Smooth muscle cell (in vitro differentiated cells): ENCODE results near the gene C11orf86. TPM values are rescaled to one million over a fixed set of nuclear protein-coding genes. Genes with fewer than 3 reads are reported as not detected.
"Not testable (repeated sequence)": the region's sequence is repeated elsewhere in the genome, so short reads cannot be mapped to it uniquely, and the experiment has no call there.

Experiments
- DNase-seq: peaks from one replicate; lab custom pipeline; 2025; ENCODE audit not compliant: unreplicated experiment; lab: John Stamatoyannopoulos, UW
- H2AFZ ChIP-seq: fragments of 200-600 bp; sonication (generic); 2 replicates; pipeline ENCODE4 v1.6.0; 2016; ENCODE audit warnings: antibody characterized with exemption, low read depth, mild to moderate bottlenecking
- H3F3A ChIP-seq: fragments of 200-600 bp; sonication (generic); 2 replicates; pipeline ENCODE4 v1.6.0; 2017; ENCODE audit warnings: antibody characterized with exemption, low read depth
- H3K27ac ChIP-seq: fragments of 200-600 bp; sonication (generic); 2 replicates; pipeline ENCODE4 v1.5.1; 2016; ENCODE audit warnings: low read depth, mild to moderate bottlenecking
- H3K27me3 ChIP-seq: fragments of 200-600 bp; sonication (generic); 2 replicates; pipeline ENCODE4 v1.6.1; 2016; ENCODE audit warnings: low read depth, mild to moderate bottlenecking
- H3K36me3 ChIP-seq: fragments of 200-600 bp; sonication (generic); 2 replicates; pipeline ENCODE4 v1.5.1; 2016; ENCODE audit warnings: low read depth
- H3K4me1 ChIP-seq: fragments of 200-600 bp; sonication (generic); 2 replicates; pipeline ENCODE4 v1.5.1; 2016; ENCODE audit warnings: low read depth
- H3K4me2 ChIP-seq: fragments of 200-600 bp; sonication (generic); 2 replicates; pipeline ENCODE4 v1.6.0; 2016; ENCODE audit warnings: mild to moderate bottlenecking
- H3K4me3 ChIP-seq: fragments of 200-600 bp; sonication (generic); 2 replicates; pipeline ENCODE4 v1.5.1; 2016; ENCODE audit warnings: mild to moderate bottlenecking
- H3K79me2 ChIP-seq: fragments of 200-600 bp; sonication (generic); 2 replicates; pipeline ENCODE4 v1.6.0; 2016; ENCODE audit warnings: low read depth, mild to moderate bottlenecking
- H3K9ac ChIP-seq: fragments of 200-600 bp; sonication (generic); 2 replicates; pipeline ENCODE4 v1.6.0; 2016; ENCODE audit warnings: low read depth
- H3K9me3 ChIP-seq: fragments of 200-600 bp; sonication (generic); replicated peaks from 2 replicates; pipeline ENCODE4 v1.5.1; 2016; ENCODE audit warnings: low read depth
- H4K20me1 ChIP-seq: fragments of 200-600 bp; sonication (generic); 2 replicates; pipeline ENCODE4 v1.6.0; 2016; ENCODE audit warnings: low read depth
- WGBS: methylation state at CpG from one replicate; pipeline ENCODE4 v1.1.7; 2016; ENCODE audit warnings: low lambda C conversion rate; 5-methylcytosine and 5-hydroxymethylcytosine counted together
- polyA plus RNA-seq: library from polyadenylated mRNA; unstranded; fragments of >200 nt; fragmentation: Nextera tagmentation; extraction: Ambion mirVana; gene quantifications from 2 replicates; pipeline ENCODE4 v1.2.1, GENCODE V29; 2016
- total RNA-seq: library from RNA; depleted of rRNA; stranded (reverse); fragments of >200 nt; gene quantifications from 2 replicates; pipeline ENCODE4 v1.2.3, GENCODE V29; 2014
- TF ChIP-seq, protein P1 (sequence below): fragments of 200-600 bp; sonication (generic); IDR thresholded peaks from 2 replicates; pipeline ENCODE4 v1.5.1; 2017; ENCODE audit warnings: borderline replicate concordance, mild to moderate bottlenecking, antibody characterized with exemption; ENCODE audit not compliant: insufficient read depth, poor library complexity, severe bottlenecking

C11orf86 gene
- total and polyA plus RNA-seq, 2 experiments from 2014 or later, result not detected

DNA sequence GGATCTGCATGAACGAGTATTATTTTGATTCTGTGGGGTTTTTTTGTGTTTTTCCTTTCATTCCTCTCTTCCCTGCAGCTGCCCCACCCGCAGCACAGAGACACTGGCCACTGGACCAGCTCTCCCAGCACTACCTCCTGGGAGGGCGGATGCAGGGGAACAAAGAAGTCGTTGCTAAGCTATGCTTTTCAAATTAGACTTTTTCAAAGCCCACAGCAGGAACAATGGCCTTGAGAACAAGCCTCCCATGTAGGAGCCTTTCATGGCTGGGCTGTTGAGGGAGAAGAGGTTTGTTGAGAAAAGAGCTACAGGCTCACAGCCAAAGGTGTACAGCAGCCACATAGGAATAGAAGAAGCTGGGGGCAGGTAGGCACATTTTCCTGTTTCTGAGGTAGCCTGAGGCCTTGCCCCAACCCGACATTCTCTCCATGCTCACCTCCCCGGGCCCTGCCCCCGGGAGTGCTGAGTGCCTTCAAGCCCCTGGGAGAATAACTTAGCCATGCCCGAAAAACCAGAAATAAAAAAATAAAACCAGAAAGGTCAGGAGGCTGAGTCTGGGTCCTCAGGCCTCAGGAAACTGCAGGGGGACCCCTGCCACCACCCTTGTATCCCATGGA, 27.3 kb downstream of the C11orf86 start:
- no peak overlapping the region for H3K4me3 ChIP-seq
- no peak overlapping the region for H3K4me2 ChIP-seq
- 35% methylated on average over 8 of the region's 8 CpGs for WGBS
- no peaks in the 10 kb centered on the region for H3K27me3 ChIP-seq
- H3K79me2 ChIP-seq, result no peaks in the 10 kb centered on the region
- no peaks in the 10 kb centered on the region for H3K36me3 ChIP-seq
- H2AFZ ChIP-seq, result peak overlapping the region; percentile 64
- no peaks in the 10 kb centered on the region for H3K9me3 ChIP-seq
- no peak overlapping the region for H3K9ac ChIP-seq
- DNase-seq, result no peak
- no peaks in the 10 kb centered on the region for H3K4me1 ChIP-seq
- TF ChIP-seq, protein P1, sequence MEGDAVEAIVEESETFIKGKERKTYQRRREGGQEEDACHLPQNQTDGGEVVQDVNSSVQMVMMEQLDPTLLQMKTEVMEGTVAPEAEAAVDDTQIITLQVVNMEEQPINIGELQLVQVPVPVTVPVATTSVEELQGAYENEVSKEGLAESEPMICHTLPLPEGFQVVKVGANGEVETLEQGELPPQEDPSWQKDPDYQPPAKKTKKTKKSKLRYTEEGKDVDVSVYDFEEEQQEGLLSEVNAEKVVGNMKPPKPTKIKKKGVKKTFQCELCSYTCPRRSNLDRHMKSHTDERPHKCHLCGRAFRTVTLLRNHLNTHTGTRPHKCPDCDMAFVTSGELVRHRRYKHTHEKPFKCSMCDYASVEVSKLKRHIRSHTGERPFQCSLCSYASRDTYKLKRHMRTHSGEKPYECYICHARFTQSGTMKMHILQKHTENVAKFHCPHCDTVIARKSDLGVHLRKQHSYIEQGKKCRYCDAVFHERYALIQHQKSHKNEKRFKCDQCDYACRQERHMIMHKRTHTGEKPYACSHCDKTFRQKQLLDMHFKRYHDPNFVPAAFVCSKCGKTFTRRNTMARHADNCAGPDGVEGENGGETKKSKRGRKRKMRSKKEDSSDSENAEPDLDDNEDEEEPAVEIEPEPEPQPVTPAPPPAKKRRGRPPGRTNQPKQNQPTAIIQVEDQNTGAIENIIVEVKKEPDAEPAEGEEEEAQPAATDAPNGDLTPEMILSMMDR, result no peak
- no peaks in the 10 kb centered on the region for H4K20me1 ChIP-seq
- no peak overlapping the region for H3K27ac ChIP-seq
- H3F3A ChIP-seq, result no peaks in the 10 kb centered on the region

- Histone ChIP-seq H3K4me1 (no peaks in the 10 kb centered on the region), H3K79me2 (no peaks in the 10 kb centered on the region), H3K4me3 (no peak overlapping the region), H2AFZ (no peak overlapping the region), H3F3A (no peaks in the 10 kb centered on the region), H3K27me3 (no peaks in the 10 kb centered on the region), H3K4me2 (no peak overlapping the region), H3K9ac (no peak overlapping the region), H3K36me3 (no peaks in the 10 kb centered on the region), H3K9me3 (no peaks in the 10 kb centered on the region), H3K27ac (no peak overlapping the region), H4K20me1 (no peaks in the 10 kb centered on the region)
- no peak for DNase-seq
- TF ChIP-seq, protein P1, result no peak
- WGBS, result 94% methylated on average over 5 of the region's 5 CpGs
Observed at GRCh38 chr11:67002921-67003411, 27.9 kb downstream of the C11orf86 start.

- not testable (repeated sequence) for H3K9ac ChIP-seq, H3F3A ChIP-seq, DNase-seq, H3K79me2 ChIP-seq, H3K27me3 ChIP-seq, H3K4me2 ChIP-seq, H3K4me1 ChIP-seq, H3K9me3 ChIP-seq, H2AFZ ChIP-seq, H3K4me3 ChIP-seq, H3K27ac ChIP-seq, H3K36me3 ChIP-seq, H4K20me1 ChIP-seq
- WGBS, result 93% methylated on average over 8 of the region's 8 CpGs
Observed at GRCh38 chr11:67005200-67005599, 30.1 kb downstream of the C11orf86 start.

GRCh38 chr11:67006029-67006884, 31.2 kb downstream of the C11orf86 start:
- no peak overlapping the region for H2AFZ ChIP-seq
- no peaks in the 10 kb centered on the region for H4K20me1 ChIP-seq
- H3K4me2 ChIP-seq, result no peak overlapping the region
- H3K27me3 ChIP-seq, result no peaks in the 10 kb centered on the region
- no peak overlapping the region for H3K27ac ChIP-seq
- WGBS, result 95% methylated on average over 14 of the region's 14 CpGs
- no peaks in the 10 kb centered on the region for H3K9me3 ChIP-seq
- no peaks in the 10 kb centered on the region for H3K79me2 ChIP-seq
- no peaks in the 10 kb centered on the region for H3K4me1 ChIP-seq
- no peak overlapping the region for H3K9ac ChIP-seq
- H3F3A ChIP-seq, result no peaks in the 10 kb centered on the region
- H3K36me3 ChIP-seq, result no peaks in the 10 kb centered on the region
- no peak overlapping the region for H3K4me3 ChIP-seq
- TF ChIP-seq, protein P1, result no peak
- no peak for DNase-seq
